Measurements from ENCODE around the gene FAM161A. TPM values are rescaled to one million over a fixed set of nuclear protein-coding genes. Genes with fewer than 3 reads are reported as not detected.
A peak's percentile ranks its signal among the peaks of the same experiment; 100 is the strongest.

The FAM161A gene, protein sequence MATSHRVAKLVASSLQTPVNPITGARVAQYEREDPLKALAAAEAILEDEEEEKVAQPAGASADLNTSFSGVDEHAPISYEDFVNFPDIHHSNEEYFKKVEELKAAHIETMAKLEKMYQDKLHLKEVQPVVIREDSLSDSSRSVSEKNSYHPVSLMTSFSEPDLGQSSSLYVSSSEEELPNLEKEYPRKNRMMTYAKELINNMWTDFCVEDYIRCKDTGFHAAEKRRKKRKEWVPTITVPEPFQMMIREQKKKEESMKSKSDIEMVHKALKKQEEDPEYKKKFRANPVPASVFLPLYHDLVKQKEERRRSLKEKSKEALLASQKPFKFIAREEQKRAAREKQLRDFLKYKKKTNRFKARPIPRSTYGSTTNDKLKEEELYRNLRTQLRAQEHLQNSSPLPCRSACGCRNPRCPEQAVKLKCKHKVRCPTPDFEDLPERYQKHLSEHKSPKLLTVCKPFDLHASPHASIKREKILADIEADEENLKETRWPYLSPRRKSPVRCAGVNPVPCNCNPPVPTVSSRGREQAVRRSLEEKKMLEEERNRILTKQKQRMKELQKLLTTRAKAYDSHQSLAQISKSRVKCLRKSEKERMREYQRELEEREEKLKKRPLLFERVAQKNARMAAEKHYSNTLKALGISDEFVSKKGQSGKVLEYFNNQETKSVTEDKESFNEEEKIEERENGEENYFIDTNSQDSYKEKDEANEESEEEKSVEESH
- total RNA-seq (2.2 TPM), polyA plus RNA-seq (1 to 10 TPM in 3 of 4 donors, under 1 TPM in 1; 0.74 to 2.2 (median 1.8) TPM)

GRCh38 chr2:61853847-61854563, at the start of gene FAM161A:
FAM161A (minus strand) TSS chr2:61854060; CDS start chr2:61854041, 19 bp downstream.
- H3K36me3 ChIP-seq (ENCODE audit: control insufficient read depth, insufficient read depth, low read length), result no peaks in the 10 kb centered on the region

GRCh38 chr2:61900281-61900680, 46.4 kb upstream of the FAM161A start:
- H3K4me3 Mint-ChIP-seq, result no peak overlapping the region
- H3K27me3 Mint-ChIP-seq, result peaks cover 4% of the 10 kb centered on the region
- Histone ChIP-seq H3K9me3 (ENCODE audit: control insufficient read depth in 2 of 2, low read length in 2 of 2) (no peaks in the 10 kb centered on the region), H3K27ac (ENCODE audit: insufficient read depth, low read length, poor library complexity, severe bottlenecking) (no peak overlapping the region), H3K4me3 (ENCODE audit: low read depth, low read length) (no peak overlapping the region), H3K4me1 (ENCODE audit: control insufficient read depth, insufficient read depth, low read length, poor library complexity, severe bottlenecking) (no peaks in the 10 kb centered on the region), H3K36me3 (ENCODE audit: control insufficient read depth, insufficient read depth, low read length) (no peaks in the 10 kb centered on the region), H3K27me3 (ENCODE audit: control insufficient read depth, insufficient read depth, low read length) (no peaks in the 10 kb centered on the region)
- no peak for ATAC-seq (ENCODE audit: low read depth in 2 of 2)
- no peaks in the 10 kb centered on the region for H3K36me3 Mint-ChIP-seq
- H3K9me3 Mint-ChIP-seq, result no peaks in the 10 kb centered on the region
- no peak overlapping the region for H3K27ac Mint-ChIP-seq
- H3K4me1 Mint-ChIP-seq, result peaks cover 0 to 8% (median 5%) of the 10 kb centered on the region in 4 donors
- no peak for DNase-seq

More at GRCh38 chr2:61853847-61854563, at the start of gene FAM161A:
- H3K27ac Mint-ChIP-seq, result peak within 1 kb of the TSS; percentile 91 to 98 (median 95)
- H3K36me3 Mint-ChIP-seq, result no peaks in the 10 kb centered on the region
- peak within 1 kb of the TSS; percentile 79 for H3K27ac ChIP-seq (ENCODE audit: insufficient read depth, low read length, poor library complexity, severe bottlenecking)
- H3K27me3 Mint-ChIP-seq, result no peaks in the 10 kb centered on the region
- peak within 1 kb of the TSS; percentile 96 for H3K4me3 ChIP-seq (ENCODE audit: low read depth, low read length)
- peaks cover 12% of the 10 kb centered on the region for H3K4me1 ChIP-seq (ENCODE audit: control insufficient read depth, insufficient read depth, low read length, poor library complexity, severe bottlenecking)
- H3K9me3 ChIP-seq (ENCODE audit: control insufficient read depth in 2 of 2, low read length in 2 of 2), result no peaks in the 10 kb centered on the region
- ATAC-seq (ENCODE audit: low read depth in 2 of 2) (peak; percentile 35 to 36), DNase-seq (peak; percentile 71 to 81 (median 72))
- H3K4me1 Mint-ChIP-seq, result peaks cover 0 to 32% (median 17%) of the 10 kb centered on the region in 4 donors
- no peaks in the 10 kb centered on the region for H3K27me3 ChIP-seq (ENCODE audit: control insufficient read depth, insufficient read depth, low read length)
- peak within 1 kb of the TSS; percentile 94 to 99 (median 96) for H3K4me3 Mint-ChIP-seq
- no peaks in the 10 kb centered on the region for H3K9me3 Mint-ChIP-seq

DNA sequence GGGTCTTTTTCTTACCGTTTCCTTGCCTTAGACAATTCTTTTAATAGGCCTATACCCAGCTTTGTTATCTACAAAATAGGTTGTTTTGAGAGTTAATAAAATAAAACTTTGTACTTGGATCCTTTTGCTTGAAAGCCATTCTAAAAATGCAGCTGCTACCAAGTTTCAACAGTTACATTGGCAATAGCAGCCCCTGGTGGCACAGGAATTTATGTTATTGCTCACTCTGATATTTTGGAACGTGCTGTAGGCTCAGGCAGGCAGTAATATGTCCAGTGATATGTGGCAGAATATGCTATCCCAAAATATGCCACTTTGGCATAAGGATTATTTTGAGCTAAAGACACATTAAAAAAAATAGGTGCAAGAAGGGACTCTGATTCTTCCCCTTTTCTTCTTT, 45.0 kb upstream of the FAM161A start:
- H3K4me1 ChIP-seq (ENCODE audit: control insufficient read depth, insufficient read depth, low read length, poor library complexity, severe bottlenecking), result no peaks in the 10 kb centered on the region
- no peak overlapping the region for H3K27ac ChIP-seq (ENCODE audit: insufficient read depth, low read length, poor library complexity, severe bottlenecking)
- H3K9me3 ChIP-seq (ENCODE audit: control insufficient read depth in 2 of 2, low read length in 2 of 2), result no peaks in the 10 kb centered on the region
- Mint-ChIP-seq H3K4me1 (peaks cover 0 to 5% (median 0%) of the 10 kb centered on the region in 4 donors), H3K9me3 (no peaks in the 10 kb centered on the region), H3K27me3 (peaks cover 4% of the 10 kb centered on the region), H3K4me3 (peak overlapping the region in 1 of 4 donors; percentile 22), H3K27ac (no peak overlapping the region), H3K36me3 (no peaks in the 10 kb centered on the region)
- no peak for ATAC-seq (ENCODE audit: low read depth in 2 of 2)
- H3K27me3 ChIP-seq (ENCODE audit: control insufficient read depth, insufficient read depth, low read length), result no peaks in the 10 kb centered on the region
- H3K36me3 ChIP-seq (ENCODE audit: control insufficient read depth, insufficient read depth, low read length), result no peaks in the 10 kb centered on the region
- peak in 2 of 3 donors; percentile 15 to 38 for DNase-seq
- no peak overlapping the region for H3K4me3 ChIP-seq (ENCODE audit: low read depth, low read length)

GRCh38 chr2:61888267-61889055, 34.6 kb upstream of the FAM161A start, which contains the start of gene CCT4:
CCT4 (minus strand) TSS chr2:61888656; CDS start chr2:61888507, 149 bp downstream.
- ATAC-seq (ENCODE audit: low read depth in 2 of 2) (peak; percentile 81 to 83), DNase-seq (peak; percentile 81 to 96 (median 93))
- Mint-ChIP-seq H3K4me1 (peaks cover 18 to 33% (median 29%) of the 10 kb centered on the region in 4 donors), H3K4me3 (peak within 1 kb of the TSS; percentile 96 to 100 (median 100)), H3K9me3 (no peaks in the 10 kb centered on the region), H3K27me3 (peaks cover 7% of the 10 kb centered on the region), H3K27ac (peak within 1 kb of the TSS; percentile 99 to 100 (median 100)), H3K36me3 (no peaks in the 10 kb centered on the region)
- peak within 1 kb of the TSS; percentile 97 for H3K4me3 ChIP-seq (ENCODE audit: low read depth, low read length)
- H3K27ac ChIP-seq (ENCODE audit: insufficient read depth, low read length, poor library complexity, severe bottlenecking), result peak within 1 kb of the TSS; percentile 95
- no peaks in the 10 kb centered on the region for H3K9me3 ChIP-seq (ENCODE audit: control insufficient read depth in 2 of 2, low read length in 2 of 2)
- no peaks in the 10 kb centered on the region for H3K27me3 ChIP-seq (ENCODE audit: control insufficient read depth, insufficient read depth, low read length)
- peaks cover 19% of the 10 kb centered on the region for H3K36me3 ChIP-seq (ENCODE audit: control insufficient read depth, insufficient read depth, low read length)
- H3K4me1 ChIP-seq (ENCODE audit: control insufficient read depth, insufficient read depth, low read length, poor library complexity, severe bottlenecking), result peaks cover 26% of the 10 kb centered on the region

GRCh38 chr2:61887717-61888266, 33.9 kb upstream of the FAM161A start:
- peak overlapping the region; percentile 96 to 100 (median 100) for H3K4me3 Mint-ChIP-seq
- ATAC-seq (ENCODE audit: low read depth in 2 of 2) (peak in 1 of 2 donors; percentile 9), DNase-seq (peak in 1 of 3 donors; percentile 28)
- Histone ChIP-seq H3K9me3 (ENCODE audit: control insufficient read depth in 2 of 2, low read length in 2 of 2) (no peaks in the 10 kb centered on the region), H3K4me3 (ENCODE audit: low read depth, low read length) (peak overlapping the region; percentile 97), H3K36me3 (ENCODE audit: control insufficient read depth, insufficient read depth, low read length) (peaks cover 26% of the 10 kb centered on the region), H3K27me3 (ENCODE audit: control insufficient read depth, insufficient read depth, low read length) (no peaks in the 10 kb centered on the region), H3K27ac (ENCODE audit: insufficient read depth, low read length, poor library complexity, severe bottlenecking) (peak overlapping the region; percentile 95), H3K4me1 (ENCODE audit: control insufficient read depth, insufficient read depth, low read length, poor library complexity, severe bottlenecking) (peaks cover 26% of the 10 kb centered on the region)
- peak overlapping the region; percentile 99 to 100 (median 100) for H3K27ac Mint-ChIP-seq
- no peaks in the 10 kb centered on the region for H3K36me3 Mint-ChIP-seq
- peaks cover 7% of the 10 kb centered on the region for H3K27me3 Mint-ChIP-seq
- H3K4me1 Mint-ChIP-seq, result peaks cover 18 to 33% (median 29%) of the 10 kb centered on the region in 4 donors
- H3K9me3 Mint-ChIP-seq, result no peaks in the 10 kb centered on the region

DNA sequence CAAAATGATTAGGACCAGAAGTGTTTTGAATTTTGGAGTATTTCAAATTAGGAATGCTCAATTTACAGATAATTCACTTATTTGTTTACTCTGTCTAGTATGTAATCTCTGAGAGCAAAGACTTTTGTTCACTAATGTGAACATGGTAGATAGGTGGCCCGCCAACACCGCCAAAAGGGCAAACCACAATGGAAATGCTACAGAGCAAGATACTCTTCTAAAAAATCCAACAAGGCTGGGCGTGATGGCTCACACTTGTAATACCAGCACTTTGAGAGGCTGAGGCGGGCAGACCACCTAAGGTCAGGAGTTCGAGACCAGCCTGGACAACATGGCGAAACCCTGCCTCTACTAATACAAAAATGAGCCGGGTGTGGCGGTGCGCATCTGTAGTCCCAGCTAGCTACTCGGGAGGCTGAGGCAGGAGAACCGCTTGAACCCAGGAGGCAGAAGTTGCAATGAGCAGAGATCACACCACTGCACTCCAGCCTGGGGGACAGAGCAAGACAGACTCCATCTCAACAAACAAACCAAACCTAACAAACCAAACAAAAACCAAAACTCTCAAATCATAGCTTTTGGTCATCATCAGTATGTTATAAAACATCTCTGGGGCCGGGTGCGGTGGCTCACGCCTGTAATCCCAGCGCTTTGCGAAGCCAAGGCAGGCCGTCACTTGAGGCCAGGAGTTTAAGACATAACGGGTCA, 32.2 kb upstream of the FAM161A start:
- Mint-ChIP-seq H3K4me3 (peak overlapping the region; percentile 55 to 100 (median 98)), H3K27ac (peak overlapping the region in 2 of 3 donors; percentile 99 to 100), H3K27me3 (peaks cover 7% of the 10 kb centered on the region), H3K36me3 (peaks cover 4% of the 10 kb centered on the region), H3K9me3 (no peaks in the 10 kb centered on the region), H3K4me1 (peaks cover 18 to 33% (median 29%) of the 10 kb centered on the region in 4 donors)
- DNase-seq (no peak), ATAC-seq (ENCODE audit: low read depth in 2 of 2) (no peak)
- H3K27ac ChIP-seq (ENCODE audit: insufficient read depth, low read length, poor library complexity, severe bottlenecking), result no peak overlapping the region
- H3K9me3 ChIP-seq (ENCODE audit: control insufficient read depth in 2 of 2, low read length in 2 of 2), result no peaks in the 10 kb centered on the region
- H3K36me3 ChIP-seq (ENCODE audit: control insufficient read depth, insufficient read depth, low read length), result peaks cover 38% of the 10 kb centered on the region
- H3K4me3 ChIP-seq (ENCODE audit: low read depth, low read length), result peak overlapping the region; percentile 32
- H3K4me1 ChIP-seq (ENCODE audit: control insufficient read depth, insufficient read depth, low read length, poor library complexity, severe bottlenecking), result peaks cover 26% of the 10 kb centered on the region
- H3K27me3 ChIP-seq (ENCODE audit: control insufficient read depth, insufficient read depth, low read length), result no peaks in the 10 kb centered on the region
